HCT116 (cell line): Measurements from ENCODE around the gene KAT5.

Experiments
- CTCF ChIP-seq, 3 experiments: fragments of 200-600 bp in 1 of 3; sonication (generic) in 1 of 3; IDR thresholded peaks in 2 of 3; conservative IDR thresholded peaks in 1 of 3; 2 replicates each; pipeline ENCODE4 v1.5.1; 2012 to 2017; ENCODE audit warnings: low read depth in 2 of 3, low read length in 2 of 3, antibody characterized with exemption in 1 of 3, borderline replicate concordance in 1 of 3, control low read depth in 1 of 3, mild to moderate bottlenecking in 1 of 3, mixed read lengths in 1 of 3, mixed run types in 1 of 3, moderate library complexity in 1 of 3; ENCODE audit not compliant: insufficient read depth in 1 of 3
- EGR1 ChIP-seq: IDR thresholded peaks from 2 replicates; pipeline ENCODE4 v1.6.1; 2012; ENCODE audit warnings: low read depth
- ELF1 ChIP-seq: IDR thresholded peaks from 2 replicates; pipeline ENCODE4 v1.6.1; 2012; ENCODE audit warnings: low read depth, borderline replicate concordance
- EZH2 ChIP-seq: fragments of 200-600 bp; sonication (generic); IDR thresholded peaks from 2 replicates; pipeline ENCODE4 v1.6.1; 2017; ENCODE audit warnings: antibody characterized with exemption, mixed run types
- POLR2A ChIP-seq: IDR thresholded peaks from 2 replicates; pipeline ENCODE4 v1.7.0; 2011; ENCODE audit warnings: borderline replicate concordance; ENCODE audit not compliant: insufficient read depth, insufficient read length; ENCODE audit errors: extremely low read depth
- REST ChIP-seq: IDR thresholded peaks from 2 replicates; pipeline ENCODE4 v1.6.1; 2012; ENCODE audit warnings: low read depth
- YY1 ChIP-seq: IDR thresholded peaks from 2 replicates; pipeline ENCODE4 v1.6.1; 2011; ENCODE audit warnings: low read length, low read depth, moderate library complexity, mild to moderate bottlenecking; ENCODE audit not compliant: insufficient replicate concordance; ENCODE audit errors: extremely low read depth
- ZNF274 ChIP-seq: fragments of 200-500 bp; sonication (Bioruptor generic); IDR thresholded peaks from 2 replicates; pipeline ENCODE4 v1.6.1; 2014; ENCODE audit warnings: mild to moderate bottlenecking, low read depth, low read length, inconsistent platforms

- no peak for TF ChIP-seq POLR2A
- TF ChIP-seq YY1, result no peak
- TF ChIP-seq CTCF (IDR thresholded peaks at IDR 0.05 in 2 of 3, conservative IDR thresholded peaks at IDR 0.05 in 1 of 3; ENCODE audit: borderline replicate concordance in 1 of 3, insufficient read depth in 1 of 3, low read depth in 2 of 3, low read length in 2 of 3), result no peak
- TF ChIP-seq ELF1, result no peak
- TF ChIP-seq EGR1, result no peak
- no peak for TF ChIP-seq ZNF274
- no peak for TF ChIP-seq EZH2
- no peak for TF ChIP-seq REST
Observed at GRCh38 chr11:65695459-65696241, 16.4 kb upstream of the KAT5 start.
